Prostate gland (tissue), 2 donors: ENCODE results near the gene PPID.

Source experiments
- CTCF ChIP-seq, 4 experiments: fragments of 200-600 bp in 2 of 4; fragments of 450-650 bp in 2 of 4; sonication (generic) in 2 of 4; IDR thresholded peaks; 1 replicate in 3 of 4; 2 replicates in 1 of 4; pipeline ENCODE4 v1.5.1; 2016 to 2019; ENCODE audit warnings: antibody characterized with exemption in 4 of 4, mild to moderate bottlenecking in 2 of 4, moderate library complexity in 2 of 4
- POLR2A ChIP-seq: fragments of 450-650 bp; IDR thresholded peaks from one replicate; pipeline ENCODE4 v1.6.1; 2016; ENCODE audit warnings: antibody characterized with exemption, mild to moderate bottlenecking

DNA sequence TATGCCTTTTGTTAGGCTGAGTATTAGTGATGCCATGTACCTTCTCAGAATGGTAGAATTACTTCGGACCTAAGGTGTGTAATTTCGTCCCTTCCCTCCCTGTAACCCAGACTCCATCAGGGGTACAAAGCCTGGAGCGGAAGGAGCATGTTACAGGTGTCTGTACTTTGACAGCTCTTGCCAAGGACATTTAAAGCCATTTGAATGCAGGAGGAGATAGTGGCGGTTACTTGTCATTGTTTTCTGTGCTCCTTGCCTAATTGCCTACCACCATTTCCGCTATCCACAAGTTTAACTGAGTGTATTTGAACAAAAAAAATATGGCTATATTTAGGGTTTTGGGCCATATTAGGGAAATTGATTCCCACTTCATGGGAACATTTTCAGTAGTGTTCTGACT lies 47.5 kb upstream of the PPID start:
- TF ChIP-seq POLR2A (no peak), CTCF (IDR thresholded peaks at IDR 0.05) (no peak)
